ENCODE measurements around the gene RASAL1.

The RASAL1 gene

GRCh38 chr12:113060336-113060960, 75.1 kb downstream of the RASAL1 start:
- no peak for TF ChIP-seq CTCF (IDR thresholded peaks at IDR 0.05; ENCODE audit: low read depth, low read length)
- H3K4me3 ChIP-seq (ENCODE audit: low read depth, low read length): no peak overlapping the region

- no peak for TF ChIP-seq CTCF (IDR thresholded peaks at IDR 0.05; ENCODE audit: low read depth, low read length)
- no peak overlapping the region for H3K4me3 ChIP-seq (ENCODE audit: low read depth, low read length)
Observed at GRCh38 chr12:113059071-113059595, 76.4 kb downstream of the RASAL1 start.

- no peak for TF ChIP-seq CTCF (IDR thresholded peaks at IDR 0.05; ENCODE audit: low read depth, low read length)
- H3K4me3 ChIP-seq (ENCODE audit: low read depth, low read length): no peak overlapping the region
Observed at GRCh38 chr12:113058553-113058952, 77.0 kb downstream of the RASAL1 start.

- TF ChIP-seq CTCF (IDR thresholded peaks at IDR 0.05; ENCODE audit: low read depth, low read length): no peak
- no peak overlapping the region for H3K4me3 ChIP-seq (ENCODE audit: low read depth, low read length)
Observed at GRCh38 chr12:113057565-113058485, 77.7 kb downstream of the RASAL1 start.

- TF ChIP-seq CTCF (IDR thresholded peaks at IDR 0.05; ENCODE audit: low read depth, low read length): no peak
- peak within 1 kb of the TSS; percentile 30; the same call in 1 of the 2 replicates for H3K4me3 ChIP-seq (ENCODE audit: low read depth, low read length)
Observed at GRCh38 chr12:113056631-113057488, 78.7 kb downstream of the RASAL1 start, which contains the start of gene DTX1. Gene DTX1, plus strand, starts transcription at chr12:113056730. Its CDS starts 1,463 bp downstream, at chr12:113058193.

- H3K4me3 ChIP-seq (ENCODE audit: low read depth, low read length): no peak overlapping the region
Observed at GRCh38 chr12:113056381-113056630, 79.3 kb downstream of the RASAL1 start.

More at GRCh38 chr12:113056381-113056630, 79.3 kb downstream of the RASAL1 start:
- TF ChIP-seq CTCF (IDR thresholded peaks at IDR 0.05; ENCODE audit: low read depth, low read length): no peak

All from WI38 (cell line).